Endothelial cell of umbilical vein (primary cell): Measurements from ENCODE around the gene LRP1B. TPM values are rescaled to one million over a fixed set of nuclear protein-coding genes. Genes with fewer than 3 reads are reported as not detected.

Experiments
- BruUV-seq: library from RNA; stranded (reverse); fragments of 400-500 nt; replicated peaks from 2 replicates; lab custom pipeline; 2021; lab: Mats Ljungman, UMichigan
- CTCF ChIA-PET: fragments of 300-600, 350-600 bp; sonication (Branson Sonifier 250); formaldehyde crosslinking; loops from one replicate; lab custom pipeline; 2021; ENCODE audit warnings: antibody characterized with exemption, inconsistent platforms; lab: Charles Lee
- POLR2A ChIA-PET: fragments of 300-600, 350-600 bp; sonication (Branson Sonifier 250); formaldehyde crosslinking; loops from one replicate; lab custom pipeline; 2021; ENCODE audit warnings: antibody characterized with exemption, inconsistent platforms; lab: Charles Lee
- DNase-seq: peaks from one replicate; pipeline ENCODE4 v3.0.0-alpha.2; 2011; ENCODE audit warnings: low read depth, low spot score
- FAIRE-seq: peaks from 2 replicates; lab custom pipeline; 2011; peaks lifted over from hg19 to GRCh38; lab: Jason Lieb, UNC
- H2AFZ ChIP-seq: 2 replicates; pipeline ENCODE4 v1.6.0; 2012; ENCODE audit warnings: low read depth, low read length, control low read depth, inconsistent platforms
- H3K27ac ChIP-seq: 2 replicates; pipeline ENCODE4 v1.5.1; 2011; ENCODE audit warnings: low read depth, mild to moderate bottlenecking, control low read depth, low read length, moderate library complexity; ENCODE audit not compliant: insufficient read depth
- H3K27me3 ChIP-seq, 2 experiments: 2 replicates each; pipeline versions ENCODE4 v1.6.0 to v1.6.1; 2011; ENCODE audit warnings: low read length in 2 of 2, mixed read lengths in 1 of 2; ENCODE audit not compliant: control insufficient read depth in 2 of 2, insufficient read depth in 2 of 2
- H3K36me3 ChIP-seq, 2 experiments: 2 replicates in 1 of 2; 3 replicates in 1 of 2; pipeline ENCODE4 v1.5.1; 2011; ENCODE audit warnings: low read length in 2 of 2, mild to moderate bottlenecking in 1 of 2, moderate library complexity in 1 of 2; ENCODE audit not compliant: control insufficient read depth in 2 of 2, insufficient read depth in 2 of 2; ENCODE audit errors: extremely low read depth in 1 of 2
- H3K4me1 ChIP-seq: 3 replicates; pipeline ENCODE4 v1.5.1; 2011; ENCODE audit warnings: mild to moderate bottlenecking, low read length; ENCODE audit not compliant: control insufficient read depth, insufficient read depth; ENCODE audit errors: extremely low read depth
- H3K4me2 ChIP-seq: 2 replicates; pipeline ENCODE4 v1.6.1; 2011; ENCODE audit warnings: low read length, control low read depth, mixed read lengths; ENCODE audit not compliant: insufficient read depth
- H3K4me3 ChIP-seq, 3 experiments: fragments of 200-600 bp in 1 of 3; sonication (generic), shearing (Covaris generic) in 1 of 3; replicated peaks in 1 of 3; 2 replicates each; pipeline ENCODE4 v1.5.1; 2011 to 2016; ENCODE audit warnings: control low read depth in 3 of 3, low read length in 3 of 3, mild to moderate bottlenecking in 2 of 3, inconsistent platforms in 1 of 3, low read depth in 1 of 3, moderate library complexity in 1 of 3; ENCODE audit not compliant: insufficient read depth in 1 of 3
- H3K79me2 ChIP-seq: 2 replicates; pipeline ENCODE4 v1.6.0; 2012; ENCODE audit warnings: low read length, inconsistent platforms; ENCODE audit not compliant: control insufficient read depth, insufficient read depth
- H3K9ac ChIP-seq: replicated peaks from 2 replicates; pipeline ENCODE3; 2011; ENCODE audit warnings: low read length, control low read depth; ENCODE audit not compliant: insufficient read depth; ENCODE audit errors: extremely low read depth
- H3K9me1 ChIP-seq: replicated peaks from 3 replicates; pipeline ENCODE4 v1.6.0; 2011; ENCODE audit warnings: mild to moderate bottlenecking, low read length; ENCODE audit not compliant: control insufficient read depth, insufficient read depth; ENCODE audit errors: extremely low read depth
- H3K9me3 ChIP-seq: replicated peaks from 2 replicates; pipeline ENCODE4 v1.5.1; 2012; ENCODE audit warnings: low read length, inconsistent platforms; ENCODE audit not compliant: control insufficient read depth, insufficient read depth
- H4K20me1 ChIP-seq: replicated peaks from 2 replicates; pipeline ENCODE3; 2011; ENCODE audit warnings: mild to moderate bottlenecking, low read length; ENCODE audit not compliant: control insufficient read depth, insufficient read depth; ENCODE audit errors: extremely low read depth
- EZH2 ChIP-seq: IDR thresholded peaks from 2 replicates; pipeline ENCODE4 v1.6.1; 2012; ENCODE audit warnings: borderline replicate concordance, low read depth, mild to moderate bottlenecking, moderate library complexity, low read length, inconsistent platforms; ENCODE audit not compliant: severe bottlenecking
- JUN ChIP-seq: IDR thresholded peaks from 2 replicates; pipeline ENCODE4 v1.6.1; 2011; ENCODE audit warnings: borderline replicate concordance, low read depth; ENCODE audit not compliant: insufficient read length, insufficient read depth
- MYC ChIP-seq: IDR thresholded peaks from one replicate; pipeline ENCODE4 v1.6.1; 2011; ENCODE audit warnings: mild to moderate bottlenecking, low read depth, low read length
- POLR2A ChIP-seq: IDR thresholded peaks from 2 replicates; pipeline ENCODE4 v1.6.1; 2012; ENCODE audit warnings: low read depth, mild to moderate bottlenecking, control low read depth, low read length
- POLR2AphosphoS5 ChIP-seq: IDR thresholded peaks from 2 replicates; pipeline ENCODE4 v1.6.1; 2012; ENCODE audit warnings: low read depth, mild to moderate bottlenecking, control low read depth, low read length, moderate library complexity; ENCODE audit not compliant: insufficient read depth
- dilution Hi-C: fragments of 300-500 bp; cut with MboI; formaldehyde crosslinking; loops from one replicate; pipeline ENCODE4 v1.15.0; 2019; ENCODE audit warnings: low sequenced_read_pairs; ENCODE audit not compliant: extremely low pct_ligation_motif_present
- intact Hi-C: fragments of 100-400 bp; cut with micrococcal nuclease; formaldehyde crosslinking; loops from one replicate; pipeline ENCODE4 v1.10.0; 2022
- polyA plus RNA-seq, 4 experiments: library from polyadenylated mRNA; depleted of rRNA in 3 of 4; stranded (reverse) in 3 of 4; unstranded in 1 of 4; fragments of >200 nt; gene quantifications; 2 replicates each; pipeline versions ENCODE4 v1.2.1 to v1.2.3, GENCODE V29; 2011 to 2012; ENCODE audit warnings: missing spikeins in 1 of 4
- total RNA-seq: library from RNA; stranded (reverse); gene quantifications from 2 replicates; pipeline ENCODE4 v1.2.3, GENCODE V29; 2021
- TF ChIP-seq, protein P1 (sequence below): IDR thresholded peaks from 2 replicates; pipeline ENCODE4 v1.6.1; 2011; ENCODE audit not compliant: insufficient read depth, insufficient read length
- TF ChIP-seq, protein P2 (sequence below), 2 donors: IDR thresholded peaks; 1 replicate in 1 of 2; 2 replicates in 1 of 2; pipeline ENCODE4 v1.5.1; 2011; ENCODE audit warnings: low read length in 2 of 2, mild to moderate bottlenecking in 2 of 2, moderate library complexity in 2 of 2, control low read depth in 1 of 2, inconsistent platforms in 1 of 2, low read depth in 1 of 2; ENCODE audit not compliant: insufficient read depth in 1 of 2; ENCODE audit errors: extremely low read depth in 1 of 2

LRP1B gene
- total and polyA plus RNA-seq, 2 donors (not counting 3 experiments of a cell fraction or from before 2014, with no cell fraction given): 0.03 to 0.07 TPM

DNA sequence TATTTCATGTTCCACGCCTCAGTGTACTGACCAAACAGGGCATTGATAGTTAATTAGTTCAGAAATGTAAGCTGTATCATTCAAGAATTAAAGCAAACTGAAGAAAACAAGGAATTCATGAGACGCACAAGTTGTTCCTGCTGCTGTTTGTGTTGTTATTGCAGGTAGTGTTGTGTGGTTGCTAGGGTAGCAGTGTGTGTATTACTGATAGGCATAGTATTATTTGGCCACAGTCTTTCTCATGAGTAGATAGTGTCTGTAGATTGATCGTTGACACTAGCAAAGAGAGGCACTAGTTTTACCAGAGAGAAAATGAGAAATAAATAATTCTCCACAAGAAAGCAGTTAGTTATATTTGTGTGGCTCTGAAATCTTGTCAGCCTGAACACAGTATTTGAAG is 548.6 kb downstream of the LRP1B start:
- Histone ChIP-seq H3K4me1 (no peaks in the 10 kb centered on the region), H3K9me1 (no peaks in the 10 kb centered on the region), H3K79me2 (no peaks in the 10 kb centered on the region), H3K27ac (no peak overlapping the region), H3K9me3 (no peaks in the 10 kb centered on the region), H3K4me2 (no peak overlapping the region), H3K36me3 (no peaks in the 10 kb centered on the region), H3K4me3 (no peak overlapping the region), H4K20me1 (no peaks in the 10 kb centered on the region), H2AFZ (no peak overlapping the region), H3K9ac (no peak overlapping the region), H3K27me3 (no peaks in the 10 kb centered on the region)
- TF ChIP-seq EZH2 (no peak), POLR2AphosphoS5 (no peak), JUN (no peak), POLR2A (no peak), MYC (no peak)
- TF ChIP-seq, protein P1, sequence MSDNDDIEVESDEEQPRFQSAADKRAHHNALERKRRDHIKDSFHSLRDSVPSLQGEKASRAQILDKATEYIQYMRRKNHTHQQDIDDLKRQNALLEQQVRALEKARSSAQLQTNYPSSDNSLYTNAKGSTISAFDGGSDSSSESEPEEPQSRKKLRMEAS: no peak
- TF ChIP-seq, protein P2, sequence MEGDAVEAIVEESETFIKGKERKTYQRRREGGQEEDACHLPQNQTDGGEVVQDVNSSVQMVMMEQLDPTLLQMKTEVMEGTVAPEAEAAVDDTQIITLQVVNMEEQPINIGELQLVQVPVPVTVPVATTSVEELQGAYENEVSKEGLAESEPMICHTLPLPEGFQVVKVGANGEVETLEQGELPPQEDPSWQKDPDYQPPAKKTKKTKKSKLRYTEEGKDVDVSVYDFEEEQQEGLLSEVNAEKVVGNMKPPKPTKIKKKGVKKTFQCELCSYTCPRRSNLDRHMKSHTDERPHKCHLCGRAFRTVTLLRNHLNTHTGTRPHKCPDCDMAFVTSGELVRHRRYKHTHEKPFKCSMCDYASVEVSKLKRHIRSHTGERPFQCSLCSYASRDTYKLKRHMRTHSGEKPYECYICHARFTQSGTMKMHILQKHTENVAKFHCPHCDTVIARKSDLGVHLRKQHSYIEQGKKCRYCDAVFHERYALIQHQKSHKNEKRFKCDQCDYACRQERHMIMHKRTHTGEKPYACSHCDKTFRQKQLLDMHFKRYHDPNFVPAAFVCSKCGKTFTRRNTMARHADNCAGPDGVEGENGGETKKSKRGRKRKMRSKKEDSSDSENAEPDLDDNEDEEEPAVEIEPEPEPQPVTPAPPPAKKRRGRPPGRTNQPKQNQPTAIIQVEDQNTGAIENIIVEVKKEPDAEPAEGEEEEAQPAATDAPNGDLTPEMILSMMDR (IDR thresholded peaks at IDR 0.05; ENCODE audit: extremely low read depth in 1 of 2, insufficient read depth in 1 of 2, low read depth in 1 of 2, low read length in 2 of 2): no peak
- dilution Hi-C loops (no loop called here), intact Hi-C loops (no loop called here)
- DNase-seq (no peak), FAIRE-seq (no peak)
- BruUV-seq: no TSS peak
- CTCF ChIA-PET: interaction anchor here (1.4 to 2.0 kb wide), 2 partner anchors 27 to 29 kb away, joined by 4 to 6 read pairs; no protein-coding TSS in a partner anchor
- POLR2A ChIA-PET: no interaction called here
